Panc1 (cell line): ENCODE measurements around the gene TRAM2. TPM values are rescaled to one million over a fixed set of nuclear protein-coding genes. Genes with fewer than 3 reads are reported as not detected.

ENCODE experiments used
- ATAC-seq: fragments of 200-7000 bp; cut with Tn5 transposase; 2 replicates; pipeline ENCODE4 v1.9.1; 2020; ENCODE audit warnings: mild to moderate bottlenecking, moderate library complexity
- BruUV-seq: library from RNA; stranded (reverse); fragments of 400-500 nt; replicated peaks from 2 replicates; lab custom pipeline; 2021; lab: Mats Ljungman, UMichigan
- CTCF ChIA-PET: fragments of 300-600 bp; sonication (Branson Sonifier 250); formaldehyde crosslinking; loops from one replicate; lab custom pipeline; 2022; ENCODE audit warnings: antibody characterized with exemption; lab: Charles Lee
- POLR2A ChIA-PET: fragments of 300-600 bp; sonication (Branson Sonifier 250); formaldehyde crosslinking; loops from one replicate; lab custom pipeline; 2022; ENCODE audit warnings: antibody characterized with exemption; lab: Charles Lee
- DNase-seq: peaks from one replicate; pipeline ENCODE4 v3.0.0-alpha.2; 2010; ENCODE audit warnings: low read depth, low spot score
- H3K27ac ChIP-seq: 2 replicates; pipeline ENCODE4 v1.5.1; 2011; ENCODE audit warnings: mild to moderate bottlenecking, low read length, inconsistent platforms
- H3K27me3 ChIP-seq: fragments of 200-500 bp; sonication (Bioruptor generic); 2 replicates; pipeline ENCODE4 v1.6.0; 2014; ENCODE audit warnings: low read length, inconsistent platforms; ENCODE audit not compliant: control insufficient read depth, insufficient read depth
- H3K36me3 ChIP-seq: fragments of 200-500 bp; sonication (Bioruptor generic); 2 replicates; pipeline ENCODE4 v1.5.1; 2014; ENCODE audit warnings: inconsistent platforms, mild to moderate bottlenecking, low read length, moderate library complexity; ENCODE audit not compliant: control insufficient read depth, insufficient read depth
- H3K4me1 ChIP-seq: 2 replicates; pipeline ENCODE4 v1.5.1; 2011; ENCODE audit warnings: inconsistent platforms, mild to moderate bottlenecking, low read length, moderate library complexity; ENCODE audit not compliant: control insufficient read depth, insufficient read depth
- H3K4me3 ChIP-seq, 2 experiments: 2 replicates each; pipeline ENCODE4 v1.5.1; 2011 to 2012; ENCODE audit warnings: low read depth in 2 of 2, low read length in 2 of 2, mild to moderate bottlenecking in 2 of 2, inconsistent platforms in 1 of 2, moderate library complexity in 1 of 2
- H3K9me3 ChIP-seq: fragments of 200-500 bp; sonication (Bioruptor generic); 2 replicates; pipeline ENCODE4 v1.5.1; 2014; ENCODE audit warnings: low read depth, mild to moderate bottlenecking, inconsistent platforms, low read length, moderate library complexity; ENCODE audit not compliant: control insufficient read depth, insufficient read depth
- CTCF ChIP-seq: fragments of 450-650 bp; IDR thresholded peaks from 2 replicates; pipeline ENCODE4 v1.5.1; 2017; ENCODE audit warnings: mild to moderate bottlenecking
- POLR2AphosphoS5 ChIP-seq: IDR thresholded peaks from 2 replicates; pipeline ENCODE4 v1.6.1; 2012; ENCODE audit warnings: mild to moderate bottlenecking, low read depth, low read length, moderate library complexity
- REST ChIP-seq, 2 experiments: IDR thresholded peaks; 2 replicates each; pipeline ENCODE4 v1.6.1; 2011 to 2012; ENCODE audit warnings: low read depth in 2 of 2, control low read depth in 1 of 2, low read length in 1 of 2, mild to moderate bottlenecking in 1 of 2, moderate library complexity in 1 of 2; ENCODE audit not compliant: insufficient read depth in 1 of 2
- SIN3A ChIP-seq: IDR thresholded peaks from 2 replicates; pipeline ENCODE4 v1.6.1; 2012; ENCODE audit warnings: low read depth, mild to moderate bottlenecking, low read length, moderate library complexity, borderline replicate concordance; ENCODE audit not compliant: insufficient read depth
- TCF7L2 ChIP-seq: IDR thresholded peaks from 2 replicates; pipeline ENCODE4 v1.6.1; 2011; ENCODE audit warnings: mild to moderate bottlenecking, low read depth, low read length, inconsistent platforms
- in situ Hi-C: cut with HindIII; loops from 2 replicates; pipeline ENCODE4 v1.10.0; 2016; ENCODE audit warnings: low sequenced_read_pairs, low pct_unique_long_range_greater_than_20kb
- intact Hi-C: fragments of 100-400 bp; cut with micrococcal nuclease; formaldehyde crosslinking; loops from one replicate; pipeline ENCODE4 v1.10.0; 2022; ENCODE audit not compliant: unreplicated experiment
- total RNA-seq: library from RNA; stranded (reverse); gene quantifications from one replicate; pipeline ENCODE4 v1.2.1, GENCODE V29; 2021; ENCODE audit not compliant: unreplicated experiment

Gene TRAM2
- total RNA-seq, 1 experiment from 2014 or later, result 56.7 TPM

DNA sequence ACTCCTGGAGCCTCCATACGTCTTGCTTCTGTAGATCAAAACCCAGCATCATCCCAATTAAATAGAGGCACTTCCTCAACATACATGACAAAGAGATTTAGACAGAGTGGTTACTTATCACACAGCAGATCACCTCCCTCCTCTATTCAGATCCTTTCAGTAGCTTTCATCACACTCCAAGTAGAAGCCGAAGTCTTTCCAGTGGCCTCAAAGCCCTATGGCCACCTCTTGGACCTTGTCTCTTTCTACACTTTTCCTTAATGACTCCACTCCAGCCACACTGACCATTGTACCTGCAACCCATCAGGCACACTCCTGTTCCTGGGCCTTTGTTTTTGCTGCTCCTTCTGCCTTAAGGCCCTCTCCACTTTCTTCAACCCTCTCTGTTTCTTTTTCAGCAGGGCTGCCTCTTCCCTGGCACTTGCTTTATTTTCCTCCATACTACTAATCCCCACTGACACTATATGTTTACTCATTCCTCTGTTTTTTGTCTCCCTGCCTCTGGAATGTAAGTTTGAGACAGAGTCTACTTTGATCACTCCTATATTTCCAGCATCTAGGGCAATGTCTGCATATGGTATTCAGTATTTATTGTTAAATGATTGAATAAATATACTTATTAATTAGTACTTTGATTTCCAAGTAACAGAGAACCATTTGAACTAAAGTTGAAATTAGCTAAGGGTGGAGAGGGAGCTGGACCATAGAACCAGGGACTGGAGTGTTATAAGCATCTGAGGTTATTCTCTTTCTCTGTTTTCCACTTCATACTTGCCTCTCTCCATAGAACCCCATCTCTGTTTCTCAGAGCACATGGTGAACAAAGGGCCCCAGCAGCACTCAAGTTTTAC is 43.4 kb upstream of the TRAM2 start:
- no peak for TF ChIP-seq POLR2AphosphoS5
- TF ChIP-seq TCF7L2, result no peak
- no peak for TF ChIP-seq REST (IDR thresholded peaks at IDR 0.05; ENCODE audit: insufficient read depth in 1 of 2, low read depth in 2 of 2, low read length in 1 of 2)
- no peak for TF ChIP-seq SIN3A
- no peak for TF ChIP-seq CTCF
- DNase-seq (no peak), ATAC-seq (no peak)
- Histone ChIP-seq H3K27ac (no peak overlapping the region), H3K9me3 (no peaks in the 10 kb centered on the region), H3K4me1 (no peaks in the 10 kb centered on the region), H3K27me3 (no peaks in the 10 kb centered on the region), H3K4me3 (no peak overlapping the region), H3K36me3 (no peaks in the 10 kb centered on the region)
- intact Hi-C loops, result no loop called here
- POLR2A ChIA-PET, result no interaction called here
- no TSS peak for BruUV-seq
- CTCF ChIA-PET, result no interaction called here
- in situ Hi-C loops, result no loop called here

DNA sequence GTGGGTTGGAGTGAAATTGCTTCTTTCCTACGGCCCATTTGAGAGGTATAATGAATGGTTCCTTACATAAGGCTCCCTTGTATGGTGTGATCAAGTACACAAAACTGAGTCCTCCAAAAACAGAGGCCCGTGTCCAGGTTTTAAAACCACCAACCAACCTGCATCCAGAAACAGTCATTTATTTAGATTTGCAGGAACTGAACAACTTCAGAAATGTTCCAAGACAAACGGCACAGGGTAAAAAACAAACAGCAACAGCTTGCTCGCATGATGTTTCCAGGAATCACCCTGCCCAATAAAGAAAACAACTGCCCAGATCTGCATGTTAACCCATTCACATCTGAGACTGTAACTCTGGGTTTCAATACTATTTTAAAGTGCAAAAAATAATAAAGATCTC is 40.2 kb upstream of the TRAM2 start:
- in situ Hi-C loops, result no loop called here
- intact Hi-C loops, result no loop called here
- no TSS peak for BruUV-seq
- H3K27ac ChIP-seq, result no peak overlapping the region
- no peaks in the 10 kb centered on the region for H3K4me1 ChIP-seq
- ChIA-PET POLR2A (no interaction called here), CTCF (no interaction called here)
- DNase-seq (no peak), ATAC-seq (no peak; the same call in 1 of the 2 replicates)
- H3K36me3 ChIP-seq, result no peaks in the 10 kb centered on the region
- no peak overlapping the region for H3K4me3 ChIP-seq
- H3K9me3 ChIP-seq, result no peaks in the 10 kb centered on the region
- TF ChIP-seq CTCF (no peak), SIN3A (no peak), TCF7L2 (no peak), POLR2AphosphoS5 (no peak), REST (IDR thresholded peaks at IDR 0.05; ENCODE audit: insufficient read depth in 1 of 2, low read depth in 2 of 2, low read length in 1 of 2) (no peak)
- H3K27me3 ChIP-seq, result no peaks in the 10 kb centered on the region
